ENCODE measurements around the gene MCTP1. TPM values are rescaled to one million over a fixed set of nuclear protein-coding genes. Genes with fewer than 3 reads are reported as not detected.

The MCTP1 gene
- total and polyA plus RNA-seq, 2 of the 8 experiments (the other 6 are each of a cell fraction or from before 2014, with no cell fraction given) = 0.56 to 3.4 TPM

- TF ChIP-seq POLR2AphosphoS5 (IDR thresholded peaks at IDR 0.05; ENCODE audit: low read depth, low read length) = no peak
Measured at GRCh38 chr5:95029569-95030366, 255.1 kb downstream of the MCTP1 start (continued).

All from H1 (cell line).